A673 (cell line): ENCODE data around the gene BST2. TPM values are rescaled to one million over a fixed set of nuclear protein-coding genes. Genes with fewer than 3 reads are reported as not detected.

ENCODE experiments used
- BruUV-seq: library from RNA; stranded (reverse); fragments of 400-500 nt; replicated peaks from 2 replicates; lab custom pipeline; 2021; lab: Mats Ljungman, UMichigan
- CTCF ChIA-PET: fragments of 300-600 bp; sonication (Branson Sonifier 250); formaldehyde crosslinking; loops from one replicate; lab custom pipeline; 2022; ENCODE audit warnings: antibody characterized with exemption; lab: Charles Lee
- POLR2A ChIA-PET: fragments of 300-600 bp; sonication (Branson Sonifier 250); formaldehyde crosslinking; loops from one replicate; lab custom pipeline; 2022; ENCODE audit warnings: antibody characterized with exemption; ENCODE audit not compliant: low non-redundant PET; lab: Charles Lee
- DNase-seq: peaks from one replicate; pipeline ENCODE4 v3.0.0-alpha.2; 2015; ENCODE audit warnings: low spot score
- H3K27ac ChIP-seq: fragments of 200-600 bp; sonication (generic); 2 replicates; pipeline ENCODE4 v1.5.1; 2016; ENCODE audit warnings: mixed run types, low read depth, mild to moderate bottlenecking, mixed read lengths, antibody characterized with exemption, low read length; ENCODE audit not compliant: poor library complexity, severe bottlenecking
- H3K27me3 ChIP-seq: fragments of 200-600 bp; sonication (generic); replicated peaks from 2 replicates; pipeline ENCODE4 v1.6.1; 2017; ENCODE audit warnings: mixed run types, low read depth, mild to moderate bottlenecking, mixed read lengths, antibody characterized with exemption, low read length; ENCODE audit not compliant: insufficient read depth, poor library complexity
- H3K36me3 ChIP-seq: fragments of 200-600 bp; sonication (generic); 2 replicates; pipeline ENCODE4 v1.6.1; 2016; ENCODE audit warnings: mixed run types, mild to moderate bottlenecking, mixed read lengths, antibody characterized with exemption, low read length; ENCODE audit not compliant: insufficient read depth, poor library complexity, severe bottlenecking
- H3K4me1 ChIP-seq: fragments of 200-600 bp; sonication (generic); 2 replicates; pipeline ENCODE4 v1.6.1; 2017; ENCODE audit warnings: mixed run types, mild to moderate bottlenecking, mixed read lengths, antibody characterized with exemption, low read length; ENCODE audit not compliant: insufficient read depth, poor library complexity, severe bottlenecking
- H3K4me3 ChIP-seq: fragments of 200-600 bp; sonication (generic); 2 replicates; pipeline ENCODE4 v1.5.1; 2016; ENCODE audit warnings: low read depth, mixed run types, mild to moderate bottlenecking, mixed read lengths, low read length; ENCODE audit not compliant: poor library complexity, severe bottlenecking
- H3K9me3 ChIP-seq: fragments of 200-600 bp; sonication (generic); 2 replicates; pipeline ENCODE4 v1.6.1; 2016; ENCODE audit warnings: mixed run types, low read depth, mild to moderate bottlenecking, mixed read lengths, antibody characterized with exemption, low read length; ENCODE audit not compliant: poor library complexity, severe bottlenecking
- EZH2 ChIP-seq: fragments of 200-600 bp; sonication (generic); IDR thresholded peaks from 2 replicates; pipeline ENCODE4 v1.6.1; 2017; ENCODE audit warnings: borderline replicate concordance, low read depth, mild to moderate bottlenecking, mixed read lengths, antibody characterized with exemption, low read length; ENCODE audit not compliant: poor library complexity, severe bottlenecking
- intact Hi-C: fragments of 100-400 bp; cut with micrococcal nuclease; formaldehyde crosslinking; loops from one replicate; pipeline ENCODE4 v1.10.0; 2022; ENCODE audit not compliant: unreplicated experiment
- total RNA-seq: library from RNA; stranded (reverse); gene quantifications from 2 replicates; pipeline ENCODE4 v1.2.3, GENCODE V29; 2021
- TF ChIP-seq, protein P1 (sequence below): fragments of 300-800, 200-600 bp; sonication (generic); conservative IDR thresholded peaks from 2 replicates; pipeline ENCODE4 v1.5.1; 2017; ENCODE audit warnings: low read depth, mild to moderate bottlenecking, antibody characterized with exemption, low read length, moderate library complexity, mixed read lengths

Gene BST2
- total RNA-seq, 1 experiment from 2014 or later = 1.3 TPM

DNA sequence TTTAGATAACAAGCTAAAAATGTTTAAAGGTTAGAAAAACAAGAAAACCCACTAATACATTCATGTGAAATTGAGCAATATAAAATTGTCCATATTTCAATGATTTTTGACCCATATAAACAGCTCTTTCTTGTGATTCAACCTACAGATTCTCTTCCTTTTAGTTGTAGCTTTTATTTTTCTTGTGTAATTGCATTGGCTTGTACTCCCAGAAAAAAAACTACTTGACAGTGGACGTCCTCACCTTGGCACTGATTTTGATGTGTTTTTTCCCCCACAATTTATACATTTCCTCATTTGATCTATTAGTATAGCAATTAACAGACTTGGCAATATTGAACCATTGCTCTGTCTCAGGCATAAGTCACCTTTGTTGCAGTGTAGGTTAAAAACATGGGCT lies 16.1 kb downstream of the BST2 start:
- H3K9me3 ChIP-seq = no peaks in the 10 kb centered on the region
- H3K36me3 ChIP-seq = no peaks in the 10 kb centered on the region
- BruUV-seq = no TSS peak
- no peak overlapping the region for H3K27ac ChIP-seq
- ChIA-PET CTCF (interaction anchor here (0.5 to 0.6 kb wide), 3 partner anchors 44 to 470 kb away, joined by 3 to 8 read pairs (median 6); no protein-coding TSS in a partner anchor), POLR2A (no interaction called here)
- no peak overlapping the region for H3K4me3 ChIP-seq
- no peaks in the 10 kb centered on the region for H3K27me3 ChIP-seq
- no peak for TF ChIP-seq EZH2
- TF ChIP-seq, protein P1, sequence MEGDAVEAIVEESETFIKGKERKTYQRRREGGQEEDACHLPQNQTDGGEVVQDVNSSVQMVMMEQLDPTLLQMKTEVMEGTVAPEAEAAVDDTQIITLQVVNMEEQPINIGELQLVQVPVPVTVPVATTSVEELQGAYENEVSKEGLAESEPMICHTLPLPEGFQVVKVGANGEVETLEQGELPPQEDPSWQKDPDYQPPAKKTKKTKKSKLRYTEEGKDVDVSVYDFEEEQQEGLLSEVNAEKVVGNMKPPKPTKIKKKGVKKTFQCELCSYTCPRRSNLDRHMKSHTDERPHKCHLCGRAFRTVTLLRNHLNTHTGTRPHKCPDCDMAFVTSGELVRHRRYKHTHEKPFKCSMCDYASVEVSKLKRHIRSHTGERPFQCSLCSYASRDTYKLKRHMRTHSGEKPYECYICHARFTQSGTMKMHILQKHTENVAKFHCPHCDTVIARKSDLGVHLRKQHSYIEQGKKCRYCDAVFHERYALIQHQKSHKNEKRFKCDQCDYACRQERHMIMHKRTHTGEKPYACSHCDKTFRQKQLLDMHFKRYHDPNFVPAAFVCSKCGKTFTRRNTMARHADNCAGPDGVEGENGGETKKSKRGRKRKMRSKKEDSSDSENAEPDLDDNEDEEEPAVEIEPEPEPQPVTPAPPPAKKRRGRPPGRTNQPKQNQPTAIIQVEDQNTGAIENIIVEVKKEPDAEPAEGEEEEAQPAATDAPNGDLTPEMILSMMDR = no peak
- intact Hi-C loops = loop anchor here (10.0 kb wide), 1 partner anchor 614 kb away; no protein-coding TSS in a partner anchor
- H3K4me1 ChIP-seq = peaks cover 5% of the 10 kb centered on the region
- DNase-seq = no peak

DNA sequence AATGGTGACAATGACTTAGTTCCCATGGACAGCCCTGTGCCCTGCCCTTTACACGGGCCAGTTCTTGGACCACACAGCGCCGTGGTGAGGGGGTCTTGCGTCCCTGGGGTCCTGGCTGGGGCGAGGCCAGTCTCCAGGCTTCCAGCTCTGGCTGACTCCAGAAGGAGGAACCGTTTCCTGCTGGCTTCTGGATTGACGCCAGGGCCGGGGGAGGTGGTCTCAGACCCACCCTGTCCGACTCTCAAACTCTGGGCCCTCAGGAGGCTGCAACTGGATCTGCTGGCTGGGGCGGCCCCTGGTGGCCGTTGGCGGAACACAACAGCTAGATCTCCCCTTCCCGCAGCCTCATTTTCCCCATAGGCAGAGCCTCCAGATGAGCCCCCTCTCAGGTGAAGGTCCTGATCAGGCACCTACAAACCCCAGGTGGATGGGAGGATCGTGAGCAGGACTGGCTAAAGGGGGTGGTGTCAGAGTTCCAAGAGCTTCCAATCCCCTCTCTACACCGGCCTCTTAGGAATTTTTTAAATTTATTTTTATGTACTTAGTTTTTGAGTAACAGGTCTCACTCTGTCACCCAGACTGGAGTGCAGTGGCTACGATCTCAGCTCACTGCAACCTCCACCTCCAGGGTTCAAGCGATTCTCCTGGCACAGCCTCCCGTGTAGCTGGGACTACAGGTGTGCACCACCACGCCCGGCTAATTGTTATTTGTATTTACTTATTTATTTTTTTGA lies 19.4 kb downstream of the BST2 start:
- no peak for TF ChIP-seq EZH2
- TF ChIP-seq, protein P1 = peak; percentile 91
- CTCF ChIA-PET = interaction anchor here (0.5 to 1.5 kb wide), 12 partner anchors 8 to 614 kb away, joined by 3 to 9 read pairs (median 4); no protein-coding TSS in a partner anchor
- no peaks in the 10 kb centered on the region for H3K9me3 ChIP-seq
- H3K4me3 ChIP-seq = no peak overlapping the region
- no peak overlapping the region for H3K27ac ChIP-seq
- intact Hi-C loops = loop anchor here (1.0 to 10.0 kb wide), 3 partner anchors 40 to 611 kb away; no protein-coding TSS in a partner anchor
- peak; percentile 82 for DNase-seq
- no peaks in the 10 kb centered on the region for H3K36me3 ChIP-seq
- BruUV-seq = no TSS peak
- H3K4me1 ChIP-seq = peaks cover 5% of the 10 kb centered on the region
- POLR2A ChIA-PET = no interaction called here
- H3K27me3 ChIP-seq = no peaks in the 10 kb centered on the region

DNA sequence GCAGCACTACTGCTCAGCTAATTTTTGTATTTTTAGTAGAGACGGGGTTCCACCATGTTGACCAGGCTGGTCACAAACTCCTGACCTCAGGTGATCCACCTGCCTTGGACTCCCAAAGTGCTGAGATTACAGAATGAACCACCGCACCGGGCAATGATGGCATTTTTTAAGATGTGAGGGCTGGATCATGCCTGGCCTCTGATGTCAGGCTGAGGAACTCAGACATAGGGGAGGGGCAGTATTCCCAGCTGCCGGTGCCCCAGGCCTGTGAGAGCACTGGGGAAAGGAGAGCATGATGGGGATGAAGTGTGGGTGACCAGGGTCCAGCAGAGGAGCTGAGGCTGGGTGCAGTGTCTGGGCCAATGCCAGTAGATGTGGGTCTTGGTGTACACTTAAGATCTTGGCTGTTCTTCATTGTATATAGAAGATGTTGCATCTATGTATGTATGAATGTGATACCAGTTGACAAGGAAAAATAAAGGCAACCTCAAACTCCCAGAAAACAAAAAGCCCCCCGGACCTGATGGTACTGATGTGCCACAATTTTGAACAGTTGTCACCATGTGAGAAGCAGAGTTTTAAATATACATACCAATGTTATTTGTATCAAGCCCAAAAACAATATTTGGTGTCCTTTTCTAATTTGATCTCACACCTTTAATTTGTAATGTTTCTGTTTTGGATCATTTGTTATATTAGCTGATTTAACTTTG lies 24.8 kb downstream of the BST2 start:
- Histone ChIP-seq H3K4me3 (no peak overlapping the region), H3K9me3 (no peaks in the 10 kb centered on the region), H3K27ac (no peak overlapping the region), H3K27me3 (no peaks in the 10 kb centered on the region), H3K4me1 (no peaks in the 10 kb centered on the region), H3K36me3 (no peaks in the 10 kb centered on the region)
- TF ChIP-seq, protein P1 = no peak
- no peak for TF ChIP-seq EZH2
- DNase-seq = no peak
- BruUV-seq = no TSS peak
- intact Hi-C loops = loop anchor here (10.0 kb wide), 1 partner anchor 606 kb away; no protein-coding TSS in a partner anchor
- CTCF ChIA-PET = no interaction called here
- POLR2A ChIA-PET = no interaction called here
